WTC11 (cell line): ENCODE data around the gene ZBTB44.

Source experiments
- CBFB ChIP-seq: sonication (generic); formaldehyde crosslinking; IDR thresholded peaks from 2 replicates; pipeline ENCODE4 v1.8.1; 2022; ENCODE audit warnings: mild to moderate bottlenecking, low read depth, missing genetic modification reagents
- CREB1 ChIP-seq: sonication (generic); formaldehyde crosslinking; IDR thresholded peaks from 2 replicates; pipeline ENCODE4 v1.8.0; 2023; ENCODE audit warnings: mild to moderate bottlenecking, missing genetic modification reagents
- CTCF ChIP-seq: fragments of 200-600 bp; IDR thresholded peaks from 2 replicates; pipeline ENCODE4 v1.8.0; 2022; ENCODE audit warnings: antibody characterized with exemption
- ELF4 ChIP-seq: sonication (generic); formaldehyde crosslinking; IDR thresholded peaks from 2 replicates; pipeline ENCODE4 v1.8.1; 2022; ENCODE audit warnings: low read depth, mild to moderate bottlenecking, moderate library complexity, missing genetic modification reagents
- FOXJ3 ChIP-seq: sonication (generic); formaldehyde crosslinking; IDR thresholded peaks from 2 replicates; pipeline ENCODE4 v1.9.0; 2021; ENCODE audit warnings: missing genetic modification reagents, mild to moderate bottlenecking, borderline replicate concordance
- FOXP1 ChIP-seq: sonication (generic); formaldehyde crosslinking; IDR thresholded peaks from 2 replicates; pipeline ENCODE4 v1.8.0; 2022; ENCODE audit warnings: missing genetic modification reagents, mild to moderate bottlenecking, moderate library complexity, borderline replicate concordance
- KAT7 ChIP-seq: sonication (generic); formaldehyde crosslinking; IDR thresholded peaks from 2 replicates; pipeline ENCODE4 v1.8.1; 2023; ENCODE audit warnings: missing genetic modification reagents, mild to moderate bottlenecking, borderline replicate concordance
- MAX ChIP-seq: sonication (generic); formaldehyde crosslinking; IDR thresholded peaks from 2 replicates; pipeline ENCODE4 v1.8.0; 2022; ENCODE audit warnings: mild to moderate bottlenecking, missing genetic modification reagents
- RELA ChIP-seq: sonication (generic); formaldehyde crosslinking; IDR thresholded peaks from 2 replicates; pipeline ENCODE4 v1.8.1; 2022; ENCODE audit warnings: missing genetic modification reagents, mild to moderate bottlenecking, borderline replicate concordance
- ZNF396 ChIP-seq: fragments of 250-450 bp; sonication (Bioruptor Pico); IDR thresholded peaks from 2 replicates; pipeline ENCODE4 v1.8.0; 2021; ENCODE audit warnings: mild to moderate bottlenecking, moderate library complexity, borderline replicate concordance
- TF ChIP-seq, protein P1 (sequence below): sonication (generic); formaldehyde crosslinking; IDR thresholded peaks from 2 replicates; pipeline ENCODE4 v1.8.0; 2022; ENCODE audit warnings: mild to moderate bottlenecking, missing genetic modification reagents
- TF ChIP-seq, protein P2 (sequence below): sonication (generic); formaldehyde crosslinking; IDR thresholded peaks from 2 replicates; pipeline ENCODE4 v1.8.0; 2023; ENCODE audit warnings: missing genetic modification reagents

- no peak for TF ChIP-seq MAX (CRISPR knock-in tag)
- no peak for TF ChIP-seq CTCF
- TF ChIP-seq, protein P1, sequence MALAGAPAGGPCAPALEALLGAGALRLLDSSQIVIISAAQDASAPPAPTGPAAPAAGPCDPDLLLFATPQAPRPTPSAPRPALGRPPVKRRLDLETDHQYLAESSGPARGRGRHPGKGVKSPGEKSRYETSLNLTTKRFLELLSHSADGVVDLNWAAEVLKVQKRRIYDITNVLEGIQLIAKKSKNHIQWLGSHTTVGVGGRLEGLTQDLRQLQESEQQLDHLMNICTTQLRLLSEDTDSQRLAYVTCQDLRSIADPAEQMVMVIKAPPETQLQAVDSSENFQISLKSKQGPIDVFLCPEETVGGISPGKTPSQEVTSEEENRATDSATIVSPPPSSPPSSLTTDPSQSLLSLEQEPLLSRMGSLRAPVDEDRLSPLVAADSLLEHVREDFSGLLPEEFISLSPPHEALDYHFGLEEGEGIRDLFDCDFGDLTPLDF, result no peak
- no peak for TF ChIP-seq ZNF396 (CRISPR knock-in tag)
- TF ChIP-seq, protein P2, sequence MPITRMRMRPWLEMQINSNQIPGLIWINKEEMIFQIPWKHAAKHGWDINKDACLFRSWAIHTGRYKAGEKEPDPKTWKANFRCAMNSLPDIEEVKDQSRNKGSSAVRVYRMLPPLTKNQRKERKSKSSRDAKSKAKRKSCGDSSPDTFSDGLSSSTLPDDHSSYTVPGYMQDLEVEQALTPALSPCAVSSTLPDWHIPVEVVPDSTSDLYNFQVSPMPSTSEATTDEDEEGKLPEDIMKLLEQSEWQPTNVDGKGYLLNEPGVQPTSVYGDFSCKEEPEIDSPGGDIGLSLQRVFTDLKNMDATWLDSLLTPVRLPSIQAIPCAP (CRISPR knock-in tag), result no peak
- TF ChIP-seq CBFB (CRISPR knock-in tag), result no peak
- TF ChIP-seq FOXJ3 (CRISPR knock-in tag), result no peak
- TF ChIP-seq ELF4, result no peak
- no peak for TF ChIP-seq KAT7 (CRISPR knock-in tag)
- TF ChIP-seq CREB1 (CRISPR knock-in tag), result no peak
- no peak for TF ChIP-seq FOXP1 (CRISPR knock-in tag)
- TF ChIP-seq RELA (CRISPR knock-in tag), result no peak
Observed at GRCh38 chr11:130208241-130209127, 106.2 kb downstream of the ZBTB44 start.
